ENCODE results near the gene TLE4. TPM values are rescaled to one million over a fixed set of nuclear protein-coding genes. Genes with fewer than 3 reads are reported as not detected.

TLE4 gene
- total RNA-seq, 1 donor from 2014 or later, result 62.6 TPM

DNA sequence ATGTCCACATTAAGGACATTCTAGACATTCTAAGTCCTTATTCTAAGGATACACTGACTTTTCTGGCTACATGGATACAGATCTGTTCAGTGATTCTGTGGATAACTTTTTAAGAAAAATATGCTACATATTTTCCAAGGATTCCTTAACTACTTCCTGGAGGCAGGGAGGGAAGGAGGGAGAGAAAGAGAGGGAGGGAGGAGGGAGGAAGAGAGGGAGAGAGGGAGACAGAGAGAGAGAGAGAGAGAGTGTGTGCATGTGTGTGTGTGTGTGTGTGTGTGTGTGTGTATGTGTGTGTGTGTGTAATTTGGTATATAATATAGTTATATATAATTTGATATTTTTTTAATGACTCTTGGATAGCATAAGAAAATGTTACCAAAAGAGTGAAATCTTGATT lies 109.8 kb downstream of the TLE4 start:
- POLR2A ChIA-PET, result no interaction called here
- H3K9me3 Mint-ChIP-seq, result no peaks in the 10 kb centered on the region
- CTCF ChIA-PET, result no interaction called here
- H3K4me3 Mint-ChIP-seq, result no peak overlapping the region
- TF ChIP-seq, protein P1, sequence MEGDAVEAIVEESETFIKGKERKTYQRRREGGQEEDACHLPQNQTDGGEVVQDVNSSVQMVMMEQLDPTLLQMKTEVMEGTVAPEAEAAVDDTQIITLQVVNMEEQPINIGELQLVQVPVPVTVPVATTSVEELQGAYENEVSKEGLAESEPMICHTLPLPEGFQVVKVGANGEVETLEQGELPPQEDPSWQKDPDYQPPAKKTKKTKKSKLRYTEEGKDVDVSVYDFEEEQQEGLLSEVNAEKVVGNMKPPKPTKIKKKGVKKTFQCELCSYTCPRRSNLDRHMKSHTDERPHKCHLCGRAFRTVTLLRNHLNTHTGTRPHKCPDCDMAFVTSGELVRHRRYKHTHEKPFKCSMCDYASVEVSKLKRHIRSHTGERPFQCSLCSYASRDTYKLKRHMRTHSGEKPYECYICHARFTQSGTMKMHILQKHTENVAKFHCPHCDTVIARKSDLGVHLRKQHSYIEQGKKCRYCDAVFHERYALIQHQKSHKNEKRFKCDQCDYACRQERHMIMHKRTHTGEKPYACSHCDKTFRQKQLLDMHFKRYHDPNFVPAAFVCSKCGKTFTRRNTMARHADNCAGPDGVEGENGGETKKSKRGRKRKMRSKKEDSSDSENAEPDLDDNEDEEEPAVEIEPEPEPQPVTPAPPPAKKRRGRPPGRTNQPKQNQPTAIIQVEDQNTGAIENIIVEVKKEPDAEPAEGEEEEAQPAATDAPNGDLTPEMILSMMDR (IDR thresholded peaks at IDR 0.05), result no peak
- H3K27ac Mint-ChIP-seq, result no peak overlapping the region
- no peak for DNase-seq
- intact Hi-C loops (cut with micrococcal nuclease), result no loop called here
- H3K4me1 Mint-ChIP-seq, result peaks cover 29% of the 10 kb centered on the region
- ATAC-seq (ENCODE audit: low read depth), result no peak
- H3K27me3 Mint-ChIP-seq, result no peaks in the 10 kb centered on the region
- H3K36me3 Mint-ChIP-seq (ENCODE audit: low read depth), result peaks cover 15% of the 10 kb centered on the region

DNA sequence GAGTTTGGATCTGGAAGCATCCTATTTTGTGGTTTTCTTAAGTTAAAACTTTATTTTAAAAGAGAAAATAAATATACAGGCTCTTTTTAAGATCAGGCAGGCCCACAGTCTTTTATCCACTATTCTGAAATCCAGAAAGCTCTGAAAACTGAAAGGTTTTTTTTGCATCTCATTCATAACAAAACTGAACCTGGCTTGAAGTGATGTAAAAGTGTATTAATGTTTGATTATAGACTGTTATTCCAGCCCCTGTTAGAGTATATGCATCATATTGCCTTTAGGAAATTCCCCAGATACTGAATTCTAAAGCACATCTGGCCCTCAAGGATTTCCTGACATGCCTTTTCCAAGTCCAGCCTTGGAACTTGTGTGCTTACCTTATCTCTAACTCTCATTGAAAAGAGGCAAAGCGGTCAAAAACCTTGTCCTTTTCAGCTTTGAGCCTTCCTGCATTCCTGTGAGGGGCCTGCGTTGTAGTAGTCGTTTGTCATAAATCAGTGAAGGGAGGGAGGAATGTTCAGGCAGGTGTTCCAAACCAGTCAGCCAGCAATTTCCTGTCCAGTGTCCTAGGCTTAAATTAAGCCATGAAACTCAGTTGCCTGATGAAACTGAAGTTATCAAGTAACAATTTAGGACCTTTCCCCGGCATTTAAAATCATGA lies 110.4 kb downstream of the TLE4 start:
- H3K27ac Mint-ChIP-seq, result no peak overlapping the region
- H3K27me3 Mint-ChIP-seq, result no peaks in the 10 kb centered on the region
- H3K4me1 Mint-ChIP-seq, result peaks cover 34% of the 10 kb centered on the region
- ATAC-seq (ENCODE audit: low read depth), result no peak
- H3K36me3 Mint-ChIP-seq (ENCODE audit: low read depth), result peaks cover 17% of the 10 kb centered on the region
- no peak for DNase-seq
- POLR2A ChIA-PET, result no interaction called here
- no peak overlapping the region for H3K4me3 Mint-ChIP-seq
- TF ChIP-seq, protein P1 (IDR thresholded peaks at IDR 0.05), result no peak
- H3K9me3 Mint-ChIP-seq, result no peaks in the 10 kb centered on the region
- intact Hi-C loops (cut with micrococcal nuclease), result no loop called here
- CTCF ChIA-PET, result no interaction called here

DNA sequence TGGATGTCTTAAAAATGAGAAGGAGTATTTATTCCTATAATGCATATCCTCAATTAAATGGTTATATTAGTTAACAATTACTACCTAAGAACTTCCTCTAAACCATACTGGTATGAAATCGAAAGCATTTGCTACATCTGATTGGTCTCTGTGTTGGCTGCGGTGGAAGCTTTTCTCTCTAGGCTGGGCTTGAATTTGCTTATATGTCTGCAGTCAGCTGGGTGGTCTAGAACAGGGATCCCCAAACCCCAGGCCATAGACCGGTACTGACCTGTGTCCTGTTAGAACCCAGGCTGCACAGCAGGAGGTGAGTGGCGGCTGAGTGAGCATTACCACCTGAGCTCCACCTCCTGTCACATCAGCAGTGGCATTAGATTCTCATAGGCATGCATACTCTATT lies 112.3 kb downstream of the TLE4 start:
- no peak overlapping the region for H3K4me3 Mint-ChIP-seq
- TF ChIP-seq, protein P1 (IDR thresholded peaks at IDR 0.05), result no peak
- H3K4me1 Mint-ChIP-seq, result peaks cover 40% of the 10 kb centered on the region
- DNase-seq (no peak), ATAC-seq (ENCODE audit: low read depth) (no peak)
- ChIA-PET CTCF (no interaction called here), POLR2A (no interaction called here)
- no peak overlapping the region for H3K27ac Mint-ChIP-seq
- H3K27me3 Mint-ChIP-seq, result no peaks in the 10 kb centered on the region
- H3K36me3 Mint-ChIP-seq (ENCODE audit: low read depth), result peaks cover 14% of the 10 kb centered on the region
- H3K9me3 Mint-ChIP-seq, result no peaks in the 10 kb centered on the region
- intact Hi-C loops (cut with micrococcal nuclease), result no loop called here

DNA sequence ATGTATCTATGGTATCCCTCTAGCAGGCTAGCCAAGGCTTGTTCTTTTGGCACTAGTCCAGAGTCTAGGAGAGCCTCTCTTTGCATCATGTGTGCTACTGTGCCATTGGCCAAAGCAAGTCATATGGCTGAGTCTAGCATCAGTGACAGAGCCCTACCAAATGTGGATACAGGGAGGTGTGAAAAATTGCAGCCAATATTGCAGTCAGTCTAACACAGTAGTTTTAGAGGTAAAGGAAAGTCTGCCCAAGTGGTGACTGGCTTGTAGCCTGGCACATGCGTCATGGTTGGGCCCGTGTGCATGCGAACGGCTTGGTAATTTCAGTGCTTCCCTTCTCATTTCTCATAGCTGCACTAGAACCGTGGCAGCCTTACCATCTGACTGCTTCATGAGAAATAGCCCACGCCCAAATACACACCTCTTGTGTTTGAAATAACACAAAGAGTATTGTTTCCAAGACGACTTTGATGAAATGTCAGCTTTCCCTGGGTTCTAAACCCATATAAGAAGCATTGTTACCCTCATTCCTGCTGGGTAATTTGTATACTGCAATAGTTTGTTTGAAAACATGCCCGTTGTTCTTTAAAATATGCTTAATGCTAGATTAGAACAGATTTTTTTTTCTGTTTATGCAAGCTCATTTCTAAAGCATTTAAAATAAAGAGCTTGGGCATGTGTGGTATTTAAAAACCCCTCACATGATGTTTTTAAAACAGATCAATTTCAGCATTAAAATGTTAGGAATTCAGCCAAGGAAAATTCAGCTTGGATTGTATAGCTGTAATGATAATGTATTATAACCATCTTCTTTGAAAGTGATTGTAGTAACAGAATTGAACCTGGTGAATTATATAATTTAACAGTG lies 113.2 kb downstream of the TLE4 start:
- H3K4me3 Mint-ChIP-seq, result no peak overlapping the region
- CTCF ChIA-PET, result interaction anchor here (0.7 kb wide), 1 partner anchor 204 kb away, joined by 3 read pairs; no protein-coding TSS in a partner anchor
- POLR2A ChIA-PET, result no interaction called here

DNA sequence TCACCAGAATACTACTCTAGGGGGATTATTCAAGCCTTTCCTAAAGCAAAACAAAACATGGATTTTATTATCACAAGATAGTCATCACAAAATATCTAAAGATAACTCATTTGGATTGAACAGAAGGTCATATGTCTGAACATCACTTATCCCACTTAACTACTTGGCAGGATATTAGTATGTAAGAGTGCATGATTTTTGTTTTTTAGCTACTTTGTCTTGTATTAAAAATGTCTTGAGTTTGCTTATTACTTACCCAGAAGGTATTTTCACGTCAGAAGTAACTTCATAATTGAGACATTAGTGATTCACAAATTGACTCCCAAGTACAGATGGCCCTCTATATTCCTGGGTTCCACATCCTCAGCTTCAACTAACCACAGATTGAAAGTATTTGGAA lies 113.8 kb downstream of the TLE4 start:
- ATAC-seq (ENCODE audit: low read depth) (no peak), DNase-seq (no peak)
- no peak overlapping the region for H3K4me3 Mint-ChIP-seq
- no peaks in the 10 kb centered on the region for H3K27me3 Mint-ChIP-seq
- ChIA-PET POLR2A (no interaction called here), CTCF (interaction anchor here (0.7 kb wide), 1 partner anchor 205 kb away, joined by 3 read pairs; no protein-coding TSS in a partner anchor)
- peaks cover 16% of the 10 kb centered on the region for H3K36me3 Mint-ChIP-seq (ENCODE audit: low read depth)
- intact Hi-C loops (cut with micrococcal nuclease), result no loop called here
- H3K9me3 Mint-ChIP-seq, result no peaks in the 10 kb centered on the region
- TF ChIP-seq, protein P1 (IDR thresholded peaks at IDR 0.05), result no peak
- H3K4me1 Mint-ChIP-seq, result peaks cover 35% of the 10 kb centered on the region
- H3K27ac Mint-ChIP-seq, result no peak overlapping the region

More for the DNA sequence above, 113.2 kb downstream of the TLE4 start:
- Mint-ChIP-seq H3K36me3 (ENCODE audit: low read depth) (peaks cover 14% of the 10 kb centered on the region), H3K9me3 (no peaks in the 10 kb centered on the region), H3K27ac (no peak overlapping the region), H3K27me3 (no peaks in the 10 kb centered on the region), H3K4me1 (peaks cover 40% of the 10 kb centered on the region)
- intact Hi-C loops (cut with micrococcal nuclease), result no loop called here
- DNase-seq (no peak), ATAC-seq (ENCODE audit: low read depth) (no peak)
- TF ChIP-seq, protein P1 (IDR thresholded peaks at IDR 0.05), result no peak

All from activated B cell treated with CpG ODN at 0.5 μM for 24 hours (primary cell).